Gastroesophageal sphincter (tissue), 4 donors: ENCODE measurements around the gene CENPT. TPM values are rescaled to one million over a fixed set of nuclear protein-coding genes. Genes with fewer than 3 reads are reported as not detected.

Experiments used
- ATAC-seq: fragments of 150-250 bp; one replicate; pipeline ENCODE4 v1.9.1; 2016; ENCODE audit warnings: mild to moderate bottlenecking, moderate library complexity
- H3K27ac ChIP-seq, 4 donors: fragments of 200-600 bp; sonication (generic) in 3 of 4; 1 replicate in 3 of 4; 2 replicates in 1 of 4; pipeline ENCODE4 v1.5.1; 2016 to 2019
- H3K27me3 ChIP-seq: fragments of 200-600 bp; sonication (generic); one replicate; pipeline ENCODE4 v1.5.1; 2019
- H3K36me3 ChIP-seq, 2 donors: fragments of 200-600 bp; sonication (generic); one replicate each; pipeline ENCODE4 v1.5.1; 2019; ENCODE audit warnings: control low read depth in 1 of 2
- H3K4me1 ChIP-seq, 3 donors: fragments of 200-600 bp; sonication (generic); 1 replicate in 2 of 3; 2 replicates in 1 of 3; pipeline ENCODE4 v1.5.1; 2016 to 2019; ENCODE audit warnings: control low read depth in 2 of 3
- H3K4me3 ChIP-seq, 2 donors: fragments of 200-600 bp; sonication (generic); one replicate each; pipeline ENCODE4 v1.5.1; 2019; ENCODE audit warnings: mild to moderate bottlenecking in 1 of 2, moderate library complexity in 1 of 2
- H3K9me3 ChIP-seq, 3 donors: fragments of 200-600 bp; sonication (generic); one replicate each; pipeline ENCODE4 v1.5.1; 2017 to 2019; ENCODE audit warnings: control low read depth in 2 of 3
- WGBS, 2 donors: methylation state at CpG; one replicate each; pipeline ENCODE4 v1.1.5; 2018; ENCODE audit warnings: low coverage in 1 of 2; 5-methylcytosine and 5-hydroxymethylcytosine counted together
- small RNA-seq, 4 donors: library from RNA; depleted of rRNA; stranded (forward); fragments of <200 nt; gene quantifications; one replicate each; pipeline ENCODE3, GENCODE V24; 2016
- total RNA-seq, 4 donors: library from RNA; depleted of rRNA; stranded (reverse); fragments of >200 nt; gene quantifications; one replicate each; pipeline ENCODE4 v1.1.0, GENCODE V29; 2016
- TF ChIP-seq, protein P1 (sequence below), 4 experiments: fragments of 200-600 bp in 2 of 4; fragments of 450-650 bp in 2 of 4; sonication (generic) in 1 of 4; IDR thresholded peaks; one replicate each; pipeline ENCODE4 v1.5.1; 2017 to 2019; ENCODE audit warnings: antibody characterized with exemption in 4 of 4, mild to moderate bottlenecking in 2 of 4, moderate library complexity in 2 of 4

CENPT gene
- total RNA-seq, 4 donors from 2014 or later: 15.4 to 44.2 (median 35.3) TPM

DNA sequence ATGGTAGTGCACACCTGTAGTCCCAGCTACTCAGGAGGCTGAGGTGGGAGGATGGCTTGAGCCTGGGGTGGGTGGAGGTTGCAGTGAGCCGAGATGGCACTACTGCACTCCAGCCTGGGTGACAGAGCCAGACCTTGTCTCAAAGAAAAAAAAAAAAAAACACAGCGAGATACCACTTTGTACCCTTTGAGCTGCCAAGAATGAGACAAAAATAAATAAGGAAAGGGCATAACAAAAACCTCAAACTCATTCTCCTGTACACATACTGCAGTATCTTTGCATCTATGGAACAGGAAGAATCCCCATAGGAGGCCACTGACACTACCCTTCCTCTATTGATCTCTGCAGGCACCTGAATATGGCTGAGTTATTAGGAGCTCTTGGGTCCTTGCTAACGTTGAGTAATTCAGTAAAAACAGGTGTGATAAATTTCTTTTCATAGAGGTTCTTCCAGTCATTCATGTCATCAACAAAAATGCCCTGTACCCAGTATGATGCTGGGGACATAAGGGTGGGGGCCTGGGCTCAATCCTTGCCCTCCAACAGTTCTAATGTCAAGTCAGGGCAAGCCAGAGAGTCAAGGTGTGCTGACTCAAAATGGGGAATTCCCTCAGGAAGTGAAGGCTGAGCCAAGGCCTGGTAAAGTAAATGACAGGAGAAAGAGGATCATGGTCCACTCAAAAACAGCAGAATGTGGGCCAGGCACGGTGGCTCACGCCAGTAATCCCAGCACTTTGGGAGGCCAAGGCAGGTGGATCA lies 68.1 kb downstream of the CENPT start:
- H3K36me3 ChIP-seq: peaks cover 0 to 11% of the 10 kb centered on the region in 2 donors
- no peak overlapping the region for H3K27ac ChIP-seq
- H3K4me3 ChIP-seq: no peak overlapping the region
- H3K9me3 ChIP-seq: no peaks in the 10 kb centered on the region
- no peaks in the 10 kb centered on the region for H3K27me3 ChIP-seq
- 77 to 87% methylated on average over 4 to 5 of the region's 5 CpGs for WGBS, 2 donors
- peaks cover 0 to 2% (median under 1%) of the 10 kb centered on the region in 3 donors for H3K4me1 ChIP-seq
- TF ChIP-seq, protein P1, sequence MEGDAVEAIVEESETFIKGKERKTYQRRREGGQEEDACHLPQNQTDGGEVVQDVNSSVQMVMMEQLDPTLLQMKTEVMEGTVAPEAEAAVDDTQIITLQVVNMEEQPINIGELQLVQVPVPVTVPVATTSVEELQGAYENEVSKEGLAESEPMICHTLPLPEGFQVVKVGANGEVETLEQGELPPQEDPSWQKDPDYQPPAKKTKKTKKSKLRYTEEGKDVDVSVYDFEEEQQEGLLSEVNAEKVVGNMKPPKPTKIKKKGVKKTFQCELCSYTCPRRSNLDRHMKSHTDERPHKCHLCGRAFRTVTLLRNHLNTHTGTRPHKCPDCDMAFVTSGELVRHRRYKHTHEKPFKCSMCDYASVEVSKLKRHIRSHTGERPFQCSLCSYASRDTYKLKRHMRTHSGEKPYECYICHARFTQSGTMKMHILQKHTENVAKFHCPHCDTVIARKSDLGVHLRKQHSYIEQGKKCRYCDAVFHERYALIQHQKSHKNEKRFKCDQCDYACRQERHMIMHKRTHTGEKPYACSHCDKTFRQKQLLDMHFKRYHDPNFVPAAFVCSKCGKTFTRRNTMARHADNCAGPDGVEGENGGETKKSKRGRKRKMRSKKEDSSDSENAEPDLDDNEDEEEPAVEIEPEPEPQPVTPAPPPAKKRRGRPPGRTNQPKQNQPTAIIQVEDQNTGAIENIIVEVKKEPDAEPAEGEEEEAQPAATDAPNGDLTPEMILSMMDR (IDR thresholded peaks at IDR 0.05): no peak
- ATAC-seq: no peak

Small RNAs within 50 kb of the gene (small RNA-seq; reads per million reads assigned to genes)
- 0 reads per million in 4 donors for gene AC040162.2
- 0 reads per million in 4 donors for gene NRN1L

Other genes with a start within 250 kb of the CENPT start
- 1 to 10 TPM in 1 of 4 donors, under 1 TPM in 2, not detected in 1; 0.46 to 2.8 (median 0.47) TPM for gene CARMIL2, start 202.5 kb downstream of the CENPT start, total RNA-seq
- 10 to 100 TPM; 20.9 to 33.7 (median 24.4) TPM for gene ACD, start 187.4 kb downstream of the CENPT start, total RNA-seq
- 10 to 100 TPM in 1 of 4 donors, 1 to 10 TPM in 3; 5.9 to 13.4 (median 6.5) TPM for gene PARD6A, start 186.7 kb downstream of the CENPT start, total RNA-seq
- gene ENKD1, start 180.9 kb downstream of the CENPT start, total RNA-seq: 10 to 100 TPM; 23.0 to 33.2 (median 28.9) TPM
- 10 to 100 TPM in 1 of 4 donors, 1 to 10 TPM in 3; 3.6 to 12.9 (median 5.0) TPM for gene C16orf86, start 180.9 kb downstream of the CENPT start, total RNA-seq
- 10 to 100 TPM; 16.3 to 24.9 (median 20.1) TPM for gene GFOD2, start 128.4 kb downstream of the CENPT start, total RNA-seq
- 10 to 100 TPM in 1 of 4 donors, 1 to 10 TPM in 3; 6.0 to 12.3 (median 8.4) TPM for gene RANBP10, start 41.1 kb downstream of the CENPT start, total RNA-seq
- 1 to 10 TPM in 3 of 4 donors, under 1 TPM in 1; 0.89 to 2.4 (median 1.6) TPM for gene TSNAXIP1, start 40.8 kb downstream of the CENPT start, total RNA-seq
- 10 to 100 TPM; 52.6 to 78.0 (median 76.0) TPM for gene THAP11, start 5.4 kb downstream of the CENPT start, total RNA-seq
- gene NUTF2, start 760 bp downstream of the CENPT start, total RNA-seq: 100 to 1,000 TPM in 3 of 4 donors, 10 to 100 TPM in 1; 90.0 to 194 (median 113) TPM
- 10 to 100 TPM; 43.8 to 72.6 (median 53.5) TPM for gene EDC4, start 25.4 kb upstream of the CENPT start, total RNA-seq
- gene NRN1L, start 37.2 kb upstream of the CENPT start, total RNA-seq: 1 to 10 TPM in 2 of 4 donors, not detected in 2; 1.2 to 2.4 TPM
- gene PSKH1, start 45.6 kb upstream of the CENPT start, total RNA-seq: 10 to 100 TPM; 14.7 to 32.3 (median 23.4) TPM
- 1 to 10 TPM in 2 of 4 donors, not detected in 2; 1.2 to 5.0 TPM for gene CTRL, start 84.2 kb upstream of the CENPT start, total RNA-seq
- gene PSMB10, start 89.2 kb upstream of the CENPT start, total RNA-seq: 10 to 100 TPM; 26.5 to 33.8 (median 32.6) TPM
- 10 to 100 TPM; 10.8 to 25.8 (median 15.9) TPM for gene LCAT, start 96.4 kb upstream of the CENPT start, total RNA-seq
- gene SLC12A4, start 120.9 kb upstream of the CENPT start, total RNA-seq: 100 to 1,000 TPM in 1 of 4 donors, 10 to 100 TPM in 3; 54.7 to 121 (median 64.0) TPM
- gene DPEP3, start 132.8 kb upstream of the CENPT start, total RNA-seq: 1 to 10 TPM in 1 of 4 donors, not detected in 3; 1.4 TPM
- gene DPEP2, start 151.8 kb upstream of the CENPT start, total RNA-seq: 1 to 10 TPM; 1.0 to 3.0 (median 1.8) TPM
- not detected for gene DPEP2NB, start 168.2 kb upstream of the CENPT start, total RNA-seq
- gene DDX28, start 175.5 kb upstream of the CENPT start, total RNA-seq: 10 to 100 TPM in 1 of 4 donors, 1 to 10 TPM in 3; 6.5 to 10.4 (median 8.0) TPM
- 10 to 100 TPM in 1 of 4 donors, 1 to 10 TPM in 3; 7.2 to 15.0 (median 8.7) TPM for gene DUS2, start 175.6 kb upstream of the CENPT start, total RNA-seq
- gene NFATC3, start 237.7 kb upstream of the CENPT start, total RNA-seq: 10 to 100 TPM; 42.4 to 50.6 (median 49.3) TPM